ENCODE measurements around the gene TMEM175. TPM values are rescaled to one million over a fixed set of nuclear protein-coding genes. Genes with fewer than 3 reads are reported as not detected.

Gene TMEM175
- total and polyA plus RNA-seq, 2 of the 13 experiments (the other 11 are each of a cell fraction or from before 2014, with no cell fraction given) = 5.1 to 9.9 TPM

- CTCF ChIA-PET (ENCODE audit: low intra/inter-chr PET ratio, low total read pairs) = no interaction called here
- TF ChIP-seq ZNF30 (CRISPR knock-in tag; IDR thresholded peaks at IDR 0.05) (no peak), SP140L (CRISPR knock-in tag; IDR thresholded peaks at IDR 0.05; ENCODE audit: borderline replicate concordance) (no peak), REXO4 (CRISPR knock-in tag; IDR thresholded peaks at IDR 0.05; ENCODE audit: borderline replicate concordance) (no peak), ATF6 (CRISPR knock-in tag; conservative IDR thresholded peaks at IDR 0.05) (no peak), MLXIP (CRISPR knock-in tag; IDR thresholded peaks at IDR 0.05; ENCODE audit: borderline replicate concordance) (no peak), CENPX (CRISPR knock-in tag; IDR thresholded peaks at IDR 0.05) (no peak), RFXANK (CRISPR knock-in tag; IDR thresholded peaks at IDR 0.05) (no peak), ZNF572 (CRISPR knock-in tag; IDR thresholded peaks at IDR 0.05) (no peak), ZZZ3 (CRISPR knock-in tag; IDR thresholded peaks at IDR 0.05; ENCODE audit: borderline replicate concordance) (no peak), ZNF546 (CRISPR knock-in tag; conservative IDR thresholded peaks at IDR 0.05) (no peak), MAFF (IDR thresholded peaks at IDR 0.05; ENCODE audit: low read depth, low read length) (no peak), KDM1A (CRISPR knock-in tag; IDR thresholded peaks at IDR 0.05) (no peak)
- BruUV-seq (replicated peaks) = no TSS peak
- Histone ChIP-seq H3K36me3 (replicated peaks in 1 of 2; ENCODE audit: control insufficient read depth in 1 of 2, insufficient read depth in 2 of 2, low read length in 2 of 2) (peaks cover 17 to 32% of the 10 kb centered on the region in 2 experiments; a peak in 4 of 5 replicates), H3K9ac (ENCODE audit: insufficient read depth, low read depth, low read length) (no peak overlapping the region), H3K9me3 (ENCODE audit: low read length) (no peaks in the 10 kb centered on the region), H3K27me3 (ENCODE audit: control insufficient read depth in 1 of 2, insufficient read depth in 2 of 2, low read length in 2 of 2) (no peaks in the 10 kb centered on the region), H3K79me2 (ENCODE audit: insufficient read depth, low read length) (no peaks in the 10 kb centered on the region), H3K4me3 (replicated peaks in 1 of 3; ENCODE audit: insufficient read depth in 1 of 3, low read depth in 2 of 3, low read length in 3 of 3) (no peak overlapping the region), H2AFZ (ENCODE audit: low read length) (no peak overlapping the region), H4K20me1 (ENCODE audit: insufficient read depth, low read length) (no peaks in the 10 kb centered on the region; the same call in 1 of the 2 replicates), H3K4me2 (ENCODE audit: low read depth, low read length) (no peak overlapping the region), H3K27ac (ENCODE audit: extremely low read length, insufficient read depth, low read length) (no peak overlapping the region), H3K4me1 (ENCODE audit: insufficient read depth, low read length) (no peaks in the 10 kb centered on the region)
- intact Hi-C loops (cut with micrococcal nuclease; ENCODE audit: unreplicated experiment) = no loop called here
- DNase-seq (ENCODE audit: low spot score) (no peak), ATAC-seq (no peak), FAIRE-seq (no peak)
- in situ Hi-C loops (cut with HindIII; ENCODE audit: extremely low pct_ligation_motif_present, low pct_unique_long_range_greater_than_20kb) = no loop called here
- POLR2A ChIA-PET = no interaction called here
- 98% methylated on average over 27 of the region's 27 CpGs for WGBS (ENCODE audit: low lambda C conversion rate)
Observed at GRCh38 chr4:898869-899555, 33.2 kb upstream of the TMEM175 start.

Data from HepG2 (cell line).